Tibial nerve (tissue), 3 donors: ENCODE data around the gene PAPPA.

ENCODE experiments used
- POLR2A ChIP-seq, 2 donors: fragments of 450-650 bp; IDR thresholded peaks; one replicate each; pipeline ENCODE4 v1.6.1; 2017; ENCODE audit warnings: antibody characterized with exemption in 2 of 2, mild to moderate bottlenecking in 2 of 2, moderate library complexity in 2 of 2
- TF ChIP-seq, protein P1 (sequence below), 5 experiments: fragments of 200-600 bp in 3 of 5; fragments of 450-650 bp in 2 of 5; sonication (generic) in 3 of 5; IDR thresholded peaks; one replicate each; pipeline ENCODE4 v1.5.1; 2016 to 2019; ENCODE audit warnings: antibody characterized with exemption in 5 of 5, mild to moderate bottlenecking in 3 of 5, moderate library complexity in 2 of 5

DNA sequence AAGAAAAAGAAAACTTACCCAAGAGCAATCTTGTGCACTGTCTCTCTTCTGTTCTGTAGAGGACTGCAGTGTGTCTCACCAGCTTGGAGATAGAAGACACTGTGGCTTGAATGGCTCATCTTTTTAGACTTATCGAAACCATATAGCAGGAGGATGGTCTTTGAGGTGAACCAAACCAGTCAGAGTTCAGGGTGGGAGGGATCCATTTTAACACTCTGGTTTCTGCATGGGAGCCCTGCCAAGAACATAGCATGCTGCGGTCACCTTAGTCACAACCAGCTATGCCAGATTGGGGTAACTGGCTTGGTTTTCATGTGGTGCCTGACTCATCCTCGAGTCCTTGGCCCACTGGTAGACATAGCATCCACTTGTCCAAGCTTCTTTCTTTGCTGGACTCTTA, 135.1 kb downstream of the PAPPA start:
- TF ChIP-seq, protein P1, sequence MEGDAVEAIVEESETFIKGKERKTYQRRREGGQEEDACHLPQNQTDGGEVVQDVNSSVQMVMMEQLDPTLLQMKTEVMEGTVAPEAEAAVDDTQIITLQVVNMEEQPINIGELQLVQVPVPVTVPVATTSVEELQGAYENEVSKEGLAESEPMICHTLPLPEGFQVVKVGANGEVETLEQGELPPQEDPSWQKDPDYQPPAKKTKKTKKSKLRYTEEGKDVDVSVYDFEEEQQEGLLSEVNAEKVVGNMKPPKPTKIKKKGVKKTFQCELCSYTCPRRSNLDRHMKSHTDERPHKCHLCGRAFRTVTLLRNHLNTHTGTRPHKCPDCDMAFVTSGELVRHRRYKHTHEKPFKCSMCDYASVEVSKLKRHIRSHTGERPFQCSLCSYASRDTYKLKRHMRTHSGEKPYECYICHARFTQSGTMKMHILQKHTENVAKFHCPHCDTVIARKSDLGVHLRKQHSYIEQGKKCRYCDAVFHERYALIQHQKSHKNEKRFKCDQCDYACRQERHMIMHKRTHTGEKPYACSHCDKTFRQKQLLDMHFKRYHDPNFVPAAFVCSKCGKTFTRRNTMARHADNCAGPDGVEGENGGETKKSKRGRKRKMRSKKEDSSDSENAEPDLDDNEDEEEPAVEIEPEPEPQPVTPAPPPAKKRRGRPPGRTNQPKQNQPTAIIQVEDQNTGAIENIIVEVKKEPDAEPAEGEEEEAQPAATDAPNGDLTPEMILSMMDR (IDR thresholded peaks at IDR 0.05) = no peak
- no peak for TF ChIP-seq POLR2A (IDR thresholded peaks at IDR 0.05)
